ENCODE results near the gene INPP4B.
"Not testable (repeated sequence)": the region's sequence is repeated elsewhere in the genome, so short reads cannot be mapped to it uniquely, and the experiment has no call there.

INPP4B gene

DNA sequence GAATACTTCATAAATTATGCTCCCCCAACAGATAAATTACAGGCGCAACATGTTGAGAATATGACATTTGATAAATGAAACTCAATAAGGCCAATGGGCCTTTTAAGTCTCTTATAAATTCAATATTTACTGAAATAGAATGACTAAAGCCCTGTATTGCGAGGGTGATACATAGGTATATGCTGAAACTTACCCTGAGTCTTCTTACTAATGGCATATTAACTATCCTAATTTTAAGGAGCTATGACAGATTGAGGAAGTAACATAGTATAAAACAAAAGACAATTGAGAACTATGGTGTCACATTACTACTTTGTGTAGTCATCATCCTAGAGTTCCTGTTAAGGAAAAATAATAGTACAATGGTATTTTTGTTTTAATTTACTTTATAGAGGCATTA lies 769.1 kb downstream of the INPP4B start:
- no peak for DNase-seq (ENCODE audit: low spot score)

- not testable (repeated sequence) for DNase-seq (ENCODE audit: low spot score)
These were observed 777.8 kb downstream of the INPP4B start for GRCh38 chr4:142068304-142068703.

DNA sequence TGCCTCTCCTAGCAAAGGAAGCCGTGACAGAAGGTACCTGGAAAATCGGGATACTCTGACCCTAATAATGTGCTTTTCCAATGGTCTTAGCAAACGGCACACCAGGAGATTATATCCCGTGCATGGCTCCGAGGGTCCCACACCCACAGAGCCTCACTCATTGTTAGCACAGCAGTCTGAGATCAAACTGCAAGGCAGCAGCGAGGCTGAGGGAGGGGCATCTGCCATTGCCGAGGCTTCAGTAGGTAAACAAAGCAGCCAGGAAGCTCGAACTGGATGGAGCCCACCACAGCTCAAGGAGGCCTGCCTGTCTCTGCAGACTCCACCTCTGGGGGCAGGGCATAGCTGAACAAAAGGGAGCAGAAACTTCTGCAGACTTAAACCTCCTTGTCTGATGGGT lies 779.5 kb downstream of the INPP4B start:
- not testable (repeated sequence) for DNase-seq (ENCODE audit: low spot score)

DNA sequence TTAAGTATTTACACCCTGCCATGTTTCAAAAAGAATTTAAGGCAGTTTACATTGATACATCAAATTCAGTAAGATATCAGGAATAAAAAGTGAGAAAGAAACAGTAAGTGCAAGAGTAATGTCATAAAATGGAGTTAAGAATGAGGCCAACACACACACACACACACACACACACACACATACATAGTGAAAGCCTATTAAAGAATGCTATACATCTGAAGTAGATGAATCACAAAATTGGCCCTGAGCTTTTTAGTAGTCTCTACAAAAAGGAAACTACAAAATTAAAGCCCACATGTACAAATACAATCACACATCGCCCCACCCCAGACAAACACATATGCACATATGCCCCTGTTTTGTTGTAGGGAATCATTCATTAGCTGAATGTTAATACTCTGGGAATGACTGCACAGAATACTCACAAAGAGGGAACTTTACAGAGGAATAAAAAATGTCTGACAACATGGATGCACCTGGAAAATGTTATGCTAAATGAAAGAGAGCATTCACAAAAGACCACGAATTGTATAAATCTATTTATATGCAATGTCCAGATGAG lies 780.9 kb downstream of the INPP4B start:
- DNase-seq (ENCODE audit: low spot score): no peak

GRCh38 chr4:142064181-142064580 lies 781.9 kb downstream of the INPP4B start:
- no peak for DNase-seq (ENCODE audit: low spot score)

- no peak for DNase-seq (ENCODE audit: low spot score)
These were observed 800.1 kb downstream of the INPP4B start for GRCh38 chr4:142045996-142046395.

DNA sequence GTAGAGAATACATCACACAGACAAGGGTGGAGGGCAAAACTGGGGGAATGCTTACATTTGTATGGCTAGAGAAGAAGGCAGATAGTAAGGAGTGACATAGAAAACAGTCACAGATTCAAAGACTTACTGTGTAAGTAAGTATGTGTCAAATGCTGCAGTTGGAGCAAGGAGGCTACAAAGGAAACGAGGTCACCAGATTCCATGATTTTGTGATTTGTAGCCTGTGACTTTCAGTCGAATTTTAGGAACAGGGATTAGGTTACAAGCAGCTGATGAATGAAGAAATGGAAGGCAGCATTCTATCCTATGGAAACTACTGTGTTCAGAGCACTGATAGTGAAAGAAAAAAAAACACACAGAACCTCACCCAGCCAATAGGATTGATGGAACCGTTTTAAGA lies 801.8 kb downstream of the INPP4B start:
- DNase-seq (ENCODE audit: low spot score): no peak

DNA sequence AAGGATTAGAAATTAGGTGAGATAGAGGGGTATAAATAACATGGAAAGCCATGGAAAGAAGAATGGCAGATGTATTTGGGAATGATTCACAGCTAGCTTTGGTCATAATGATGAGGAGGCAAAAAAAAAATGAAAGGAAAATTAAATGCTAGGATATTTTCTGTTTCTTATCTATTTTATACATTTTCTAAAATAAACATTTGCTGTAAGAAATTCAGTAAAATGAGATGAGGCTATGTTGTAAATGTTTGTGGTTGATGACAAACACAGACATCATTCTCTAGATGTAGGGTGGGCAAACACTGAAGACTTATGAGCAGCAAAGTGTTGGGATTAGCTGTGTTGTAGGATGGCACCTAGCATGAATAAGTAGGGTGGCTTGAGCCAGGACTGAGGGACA lies 802.6 kb downstream of the INPP4B start:
- DNase-seq (ENCODE audit: low spot score): no peak

DNA sequence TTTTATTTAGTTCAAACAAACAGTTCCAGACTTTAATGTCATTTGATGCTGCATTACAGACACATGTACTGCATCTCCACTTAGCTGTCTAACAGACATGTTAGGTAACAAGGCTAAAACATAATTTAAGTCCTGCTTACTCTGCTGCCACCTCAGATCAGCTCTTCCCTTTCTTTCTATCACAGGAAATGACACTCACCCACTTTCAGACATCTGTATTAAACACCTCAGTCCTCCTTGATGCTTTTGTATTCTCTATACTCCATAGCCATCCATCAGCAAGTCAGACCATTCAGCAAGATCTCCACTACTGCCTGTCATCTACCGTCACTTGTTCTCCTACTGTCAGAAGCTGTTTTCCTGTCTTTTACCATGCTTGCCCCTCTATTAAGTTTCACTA lies 804.3 kb downstream of the INPP4B start:
- DNase-seq (ENCODE audit: low spot score): no peak

DNA sequence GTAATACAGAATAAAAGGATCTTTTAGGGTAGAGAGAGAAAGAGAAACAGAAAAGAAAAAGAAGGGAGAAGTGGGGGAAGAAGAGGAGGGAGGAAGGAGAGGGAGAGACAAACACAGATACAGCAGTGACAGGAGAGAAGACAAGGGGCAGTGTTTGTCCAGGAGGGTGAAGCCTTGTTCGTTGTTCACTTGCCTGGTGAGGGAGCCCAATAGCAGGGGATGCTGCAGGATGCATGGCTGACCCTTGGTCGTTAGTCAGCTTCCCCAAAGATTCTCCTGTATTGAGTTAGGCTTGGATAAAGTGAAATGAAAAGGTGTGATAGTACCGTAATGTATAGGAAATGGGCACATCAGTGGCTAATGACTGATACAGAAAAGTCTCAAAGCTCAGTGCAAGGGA lies 806.1 kb downstream of the INPP4B start:
- no peak for DNase-seq (ENCODE audit: low spot score)

DNA sequence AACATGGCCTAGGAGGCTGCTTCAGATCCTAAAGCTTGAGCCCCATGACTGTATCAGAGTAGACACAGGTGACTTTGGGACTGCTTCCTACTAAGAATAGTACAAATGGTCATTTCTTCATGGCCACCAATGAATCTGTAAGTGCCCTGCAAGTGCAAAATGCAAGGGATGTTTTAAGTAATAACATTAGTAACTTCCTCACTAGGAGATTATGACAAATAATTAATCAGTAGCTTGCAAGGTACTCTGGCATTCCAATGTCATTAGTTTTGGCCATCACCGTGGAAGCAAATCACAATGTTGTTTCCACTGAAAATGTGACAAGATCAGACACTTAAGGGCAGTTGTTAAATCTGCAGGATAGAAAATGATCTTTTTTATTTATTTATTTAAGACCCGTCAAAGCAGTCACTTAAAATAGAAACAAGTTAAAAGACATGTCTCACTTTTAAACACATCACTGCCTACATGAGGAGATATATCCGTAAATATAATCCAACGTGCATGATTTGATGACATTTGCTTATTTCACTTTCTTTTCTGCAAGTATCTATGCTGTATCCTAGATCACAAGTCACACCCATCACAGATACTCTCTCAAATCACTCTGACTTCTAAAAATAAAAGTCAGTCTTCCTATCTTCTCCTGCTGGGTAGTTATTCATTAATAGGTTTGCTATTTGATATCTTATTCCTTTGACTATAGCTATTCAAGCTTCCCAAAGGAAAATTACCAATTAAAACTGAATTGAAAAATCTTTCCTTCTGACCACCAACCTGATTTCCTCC lies 809.1 kb downstream of the INPP4B start:
- no peak for DNase-seq (ENCODE audit: low spot score)

GRCh38 chr4:142035566-142035965 lies 810.5 kb downstream of the INPP4B start:
- DNase-seq (ENCODE audit: low spot score): no peak

DNA sequence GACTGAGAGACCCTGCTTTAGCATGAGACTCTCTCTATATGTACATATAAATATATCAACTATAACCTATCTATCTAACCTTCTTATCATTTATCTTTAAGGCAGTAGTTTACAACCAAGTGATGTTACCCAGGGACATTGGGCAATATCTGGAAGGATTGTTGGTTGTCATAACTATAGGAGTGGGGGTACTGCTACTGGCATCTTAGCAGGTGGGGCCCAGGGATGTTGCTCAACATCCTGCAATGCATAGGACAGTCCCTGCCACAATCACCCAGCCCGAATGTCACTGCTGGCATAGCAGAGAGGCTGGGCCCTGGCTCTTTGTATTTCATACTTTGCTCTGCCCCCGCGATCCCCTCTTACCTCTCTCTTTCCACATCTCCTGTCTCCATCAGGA lies 812.0 kb downstream of the INPP4B start:
- no peak for DNase-seq (ENCODE audit: low spot score)

- DNase-seq (ENCODE audit: low spot score): no peak
These were observed 816.1 kb downstream of the INPP4B start for GRCh38 chr4:142030010-142030409.

GRCh38 chr4:142021761-142022160 lies 824.3 kb downstream of the INPP4B start:
- no peak for DNase-seq (ENCODE audit: low spot score)

DNA sequence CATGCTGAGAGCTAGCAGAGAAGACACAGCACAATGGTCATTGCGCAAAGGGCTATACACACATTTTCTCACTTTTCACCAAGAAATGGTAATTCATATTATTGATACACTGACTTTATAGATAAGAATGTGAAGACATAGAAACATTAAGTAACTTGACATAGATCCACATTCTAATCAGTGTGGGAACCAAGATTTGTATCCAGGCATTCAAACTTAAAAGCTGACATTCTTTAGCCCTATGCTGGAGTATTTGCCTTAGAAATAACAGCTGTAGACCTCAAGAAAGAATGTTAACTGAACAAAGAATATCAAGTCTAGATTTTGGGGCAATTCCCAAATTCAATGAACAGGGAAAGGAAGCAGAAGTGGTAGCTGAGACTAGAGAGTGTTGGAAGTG lies 824.9 kb downstream of the INPP4B start:
- no peak for DNase-seq (ENCODE audit: low spot score)

DNA sequence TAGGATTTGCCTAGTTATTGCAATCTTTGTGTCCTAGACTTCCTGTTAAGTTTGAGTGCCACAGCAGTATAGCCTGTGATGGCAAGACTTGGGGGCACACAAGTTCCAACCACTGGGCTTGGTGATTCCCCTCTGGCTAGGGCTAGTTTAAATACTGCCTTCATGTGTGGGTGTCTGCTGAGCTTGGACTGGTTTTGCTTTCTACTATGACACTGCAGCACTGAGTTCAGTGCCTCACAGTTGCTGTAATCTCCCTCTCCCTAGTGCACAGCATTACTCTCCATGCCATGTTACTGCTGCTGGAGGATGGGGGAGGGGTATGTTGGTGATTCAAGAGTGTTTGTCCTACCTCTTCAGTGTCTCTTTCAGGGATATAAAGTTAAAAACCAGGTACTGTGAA lies 830.1 kb downstream of the INPP4B start:
- DNase-seq (ENCODE audit: low spot score): no peak

- DNase-seq (ENCODE audit: low spot score): no peak
These were observed 836.4 kb downstream of the INPP4B start for GRCh38 chr4:142009751-142010150.

GRCh38 chr4:142005519-142005918 lies 840.6 kb downstream of the INPP4B start:
- no peak for DNase-seq (ENCODE audit: low spot score)

- DNase-seq (ENCODE audit: low spot score): no peak
These were observed 846.5 kb downstream of the INPP4B start for GRCh38 chr4:141999446-142000143.

- DNase-seq (ENCODE audit: low spot score): no peak
These were observed 851.0 kb downstream of the INPP4B start for GRCh38 chr4:141995056-141995455.

DNA sequence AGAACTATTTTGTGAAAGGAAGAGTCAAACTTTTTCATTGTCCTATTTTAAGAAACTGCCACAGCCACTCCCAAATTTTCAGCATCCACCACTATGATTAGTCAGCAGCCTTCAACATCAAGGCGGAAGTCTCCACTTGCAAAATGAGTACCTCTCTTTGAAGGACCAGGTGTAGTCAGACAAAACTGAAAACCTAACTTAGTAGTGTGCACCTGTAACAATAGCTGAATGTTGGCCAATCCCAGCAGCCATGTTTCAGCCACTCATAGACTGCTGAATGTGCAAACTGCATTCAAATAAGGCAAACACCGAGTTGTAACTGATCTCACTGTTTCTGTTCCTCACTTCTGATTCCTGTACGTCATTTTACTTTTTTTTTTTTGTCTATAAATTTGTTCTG lies 868.7 kb downstream of the INPP4B start:
- DNase-seq (ENCODE audit: low spot score): no peak
